Measurements from ENCODE around the gene C2orf49. TPM values are rescaled to one million over a fixed set of nuclear protein-coding genes. Genes with fewer than 3 reads are reported as not detected.

Gene C2orf49
- total RNA-seq (2021; fragmentation: NEBNext Ultra II Directional; extraction: Animal tissue kit (Norgen Biotek cat#: 25700)), result 10 to 100 TPM; 17.7 to 25.4 (median 20.0) TPM
- long read RNA-seq, full-length matches to known transcripts, result 9 of 10 reads
- long read RNA-seq, partial matches to known transcripts, result 0 of 10 reads
- long read RNA-seq, other reads (novel, unspliced or antisense), result 1 of 10 reads

DNA sequence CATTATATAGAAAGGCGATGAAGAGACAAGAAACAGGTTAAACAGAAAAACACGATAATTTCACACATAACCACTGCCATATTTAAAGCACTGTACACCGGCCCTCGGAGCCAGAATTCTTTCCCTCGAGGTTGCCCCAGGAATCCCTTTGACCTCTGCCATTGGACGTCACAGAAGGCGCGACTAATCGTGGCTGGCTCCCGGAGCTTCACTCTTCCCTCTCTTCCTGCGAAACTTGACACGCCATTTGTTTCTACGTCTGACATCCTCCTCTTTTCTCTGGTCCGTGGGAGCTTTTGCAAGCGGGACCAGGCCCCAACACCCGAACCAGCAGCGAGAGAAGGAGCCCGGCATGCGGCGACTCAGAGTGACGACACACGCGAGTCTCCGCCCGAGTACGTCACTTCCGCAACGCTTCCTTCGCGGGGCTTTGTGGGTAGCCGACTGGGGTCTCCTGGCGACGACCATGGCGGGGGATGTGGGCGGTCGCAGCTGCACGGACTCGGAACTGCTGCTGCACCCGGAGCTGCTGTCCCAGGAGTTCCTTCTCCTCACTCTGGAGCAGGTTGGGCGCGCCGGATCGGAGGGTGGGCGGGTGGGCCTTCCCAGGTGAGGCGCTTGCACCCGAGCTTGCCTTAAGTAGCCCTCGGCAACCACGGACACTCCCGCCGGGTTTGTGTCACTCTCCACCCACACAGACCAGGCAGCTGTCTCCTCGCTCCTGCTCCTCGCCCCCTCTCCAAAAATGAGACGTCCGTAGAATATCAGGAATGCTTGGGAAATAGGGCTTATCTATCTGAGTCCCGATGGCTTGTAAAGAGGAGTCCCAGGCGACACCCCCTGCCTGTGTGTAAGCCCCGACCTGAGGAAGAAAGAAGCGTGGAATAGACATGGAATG lies at the start of gene C2orf49:
Gene C2orf49, plus strand, starts transcription at position 419 of the 898 bp plus-strand sequence. Its CDS starts 48 bp downstream, at position 467.
- peak; percentile 65 for DNase-seq
- Mint-ChIP-seq H3K36me3 (ENCODE audit: low read depth) (peaks cover 13% of the 10 kb centered on the region; the same call in 1 of the 2 replicates), H3K4me3 (peak within 1 kb of the TSS; percentile 96), H3K9me3 (no peaks in the 10 kb centered on the region), H3K27ac (peak within 1 kb of the TSS; percentile 100), H3K27me3 (ENCODE audit: insufficient read depth) (no peaks in the 10 kb centered on the region), H3K4me1 (ENCODE audit: low read depth) (peaks cover 26% of the 10 kb centered on the region)
- TF ChIP-seq, protein P1, sequence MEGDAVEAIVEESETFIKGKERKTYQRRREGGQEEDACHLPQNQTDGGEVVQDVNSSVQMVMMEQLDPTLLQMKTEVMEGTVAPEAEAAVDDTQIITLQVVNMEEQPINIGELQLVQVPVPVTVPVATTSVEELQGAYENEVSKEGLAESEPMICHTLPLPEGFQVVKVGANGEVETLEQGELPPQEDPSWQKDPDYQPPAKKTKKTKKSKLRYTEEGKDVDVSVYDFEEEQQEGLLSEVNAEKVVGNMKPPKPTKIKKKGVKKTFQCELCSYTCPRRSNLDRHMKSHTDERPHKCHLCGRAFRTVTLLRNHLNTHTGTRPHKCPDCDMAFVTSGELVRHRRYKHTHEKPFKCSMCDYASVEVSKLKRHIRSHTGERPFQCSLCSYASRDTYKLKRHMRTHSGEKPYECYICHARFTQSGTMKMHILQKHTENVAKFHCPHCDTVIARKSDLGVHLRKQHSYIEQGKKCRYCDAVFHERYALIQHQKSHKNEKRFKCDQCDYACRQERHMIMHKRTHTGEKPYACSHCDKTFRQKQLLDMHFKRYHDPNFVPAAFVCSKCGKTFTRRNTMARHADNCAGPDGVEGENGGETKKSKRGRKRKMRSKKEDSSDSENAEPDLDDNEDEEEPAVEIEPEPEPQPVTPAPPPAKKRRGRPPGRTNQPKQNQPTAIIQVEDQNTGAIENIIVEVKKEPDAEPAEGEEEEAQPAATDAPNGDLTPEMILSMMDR (IDR thresholded peaks at IDR 0.05), result no peak

DNA sequence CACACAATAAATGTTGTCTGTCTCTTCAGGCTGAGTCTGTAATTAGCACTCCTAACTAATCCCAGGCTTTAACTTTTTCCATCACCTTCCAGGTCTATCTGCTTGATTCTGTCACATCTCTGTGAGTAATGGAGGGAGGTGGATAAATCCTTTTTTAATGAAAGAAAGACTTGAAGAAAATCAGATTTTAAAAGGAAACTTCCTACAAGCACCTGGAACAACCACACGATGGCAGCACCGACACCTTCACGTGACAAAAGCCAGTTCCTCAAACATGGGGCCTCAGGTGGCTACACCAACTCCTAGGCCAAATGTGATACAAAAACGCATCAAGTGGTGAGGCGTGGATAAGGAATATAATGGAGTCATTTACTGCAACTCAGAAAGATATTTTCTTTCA lies 49.6 kb upstream of the C2orf49 start:
- DNase-seq, result peak; percentile 15
- no peak overlapping the region for H3K27ac Mint-ChIP-seq

DNA sequence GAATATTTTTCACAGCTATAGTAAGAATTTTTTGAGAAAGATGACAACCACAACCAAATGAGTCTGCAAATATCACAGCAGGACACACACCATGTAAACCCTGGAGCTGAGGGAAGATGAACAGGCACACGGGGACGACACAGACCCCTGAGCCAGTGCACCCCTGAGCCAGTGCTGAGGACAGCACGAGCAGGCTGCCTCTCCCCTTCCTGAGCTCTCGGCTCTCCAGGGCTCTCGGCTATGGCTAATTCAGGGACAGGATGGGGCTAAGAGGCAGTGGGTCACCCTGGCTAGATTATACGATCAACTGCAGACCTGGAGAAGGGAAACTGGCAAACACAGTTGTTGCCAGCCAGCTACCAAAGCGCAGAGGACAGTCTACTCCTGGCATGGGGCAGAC lies 49.2 kb upstream of the C2orf49 start:
- TF ChIP-seq, protein P1 (IDR thresholded peaks at IDR 0.05), result no peak
- Mint-ChIP-seq H3K36me3 (ENCODE audit: low read depth) (peaks cover 10% of the 10 kb centered on the region), H3K4me3 (no peak overlapping the region), H3K27me3 (ENCODE audit: insufficient read depth) (no peaks in the 10 kb centered on the region), H3K4me1 (ENCODE audit: low read depth) (peaks cover 13% of the 10 kb centered on the region), H3K9me3 (no peaks in the 10 kb centered on the region), H3K27ac (no peak overlapping the region)
- no peak for DNase-seq

More for the DNA sequence above, 49.6 kb upstream of the C2orf49 start:
- Mint-ChIP-seq H3K4me3 (no peak overlapping the region), H3K36me3 (ENCODE audit: low read depth) (peaks cover 10% of the 10 kb centered on the region), H3K9me3 (no peaks in the 10 kb centered on the region), H3K27me3 (ENCODE audit: insufficient read depth) (no peaks in the 10 kb centered on the region; the same call in 1 of the 2 replicates), H3K4me1 (ENCODE audit: low read depth) (peaks cover 13% of the 10 kb centered on the region)
- TF ChIP-seq, protein P1 (IDR thresholded peaks at IDR 0.05), result peak; percentile 72

DNA sequence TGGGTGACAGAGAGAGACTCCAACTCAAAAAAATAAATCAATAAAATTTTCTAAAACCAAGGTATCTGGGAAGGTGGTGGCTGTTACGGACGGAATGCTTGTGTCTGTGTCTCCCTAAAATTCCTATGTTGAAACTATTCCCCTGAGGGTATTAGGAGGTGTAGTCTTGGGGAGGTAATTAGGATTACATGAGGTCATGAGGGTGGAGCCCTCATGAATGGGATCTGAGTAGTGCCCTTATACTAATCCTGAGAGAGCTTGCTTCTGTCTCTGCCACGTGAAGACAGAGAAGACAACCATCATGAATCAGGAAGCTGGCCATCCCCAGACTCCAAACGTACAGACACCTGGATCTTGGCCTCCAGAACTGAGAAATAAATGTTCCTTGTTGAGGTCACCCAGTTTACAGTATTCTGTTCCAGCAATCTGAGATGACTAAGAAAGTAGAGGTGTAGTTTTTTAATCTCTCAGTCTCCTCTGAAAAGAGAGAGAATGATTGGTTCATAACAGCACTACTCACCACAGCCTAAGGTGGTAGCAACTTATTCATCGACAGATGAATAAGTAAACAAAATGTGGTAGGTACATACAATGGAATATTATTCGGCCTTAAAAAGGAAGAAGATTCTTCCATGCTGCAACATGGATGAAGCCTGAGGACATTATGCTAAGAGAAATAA lies 46.2 kb upstream of the C2orf49 start:
- Mint-ChIP-seq H3K36me3 (ENCODE audit: low read depth) (peaks cover 10% of the 10 kb centered on the region), H3K27ac (no peak overlapping the region; the same call in 1 of the 2 replicates), H3K27me3 (ENCODE audit: insufficient read depth) (no peaks in the 10 kb centered on the region)

DNA sequence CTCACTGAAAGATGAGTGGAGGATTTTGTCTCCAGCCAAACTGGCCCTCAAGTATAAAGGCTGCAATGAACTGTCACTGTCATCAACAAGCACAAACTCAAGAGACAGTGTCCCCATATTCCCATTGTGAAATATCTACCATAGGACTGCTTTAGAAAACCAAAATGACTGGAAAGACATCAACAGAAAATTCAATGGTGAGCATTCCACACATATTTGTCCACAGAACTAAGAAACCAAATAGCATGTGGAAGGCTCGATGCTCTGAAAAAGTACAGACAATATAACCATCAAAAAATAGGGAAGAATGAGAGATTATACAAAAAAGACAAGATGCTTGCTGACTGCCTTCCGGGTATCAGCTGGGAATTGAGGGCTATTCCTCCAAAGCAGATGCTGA lies 45.4 kb upstream of the C2orf49 start:
- H3K4me3 Mint-ChIP-seq, result no peak overlapping the region
- no peaks in the 10 kb centered on the region for H3K9me3 Mint-ChIP-seq
- H3K27ac Mint-ChIP-seq, result peak overlapping the region; percentile 23; the same call in 1 of the 2 replicates
- H3K36me3 Mint-ChIP-seq (ENCODE audit: low read depth), result peaks cover 12% of the 10 kb centered on the region
- TF ChIP-seq, protein P1 (IDR thresholded peaks at IDR 0.05), result no peak
- peak; percentile 2 for DNase-seq
- no peaks in the 10 kb centered on the region for H3K27me3 Mint-ChIP-seq (ENCODE audit: insufficient read depth)
- H3K4me1 Mint-ChIP-seq (ENCODE audit: low read depth), result peaks cover 13% of the 10 kb centered on the region

More for the DNA sequence above, 46.2 kb upstream of the C2orf49 start:
- no peak for DNase-seq
- H3K9me3 Mint-ChIP-seq, result no peaks in the 10 kb centered on the region
- H3K4me1 Mint-ChIP-seq (ENCODE audit: low read depth), result peaks cover 13% of the 10 kb centered on the region
- no peak overlapping the region for H3K4me3 Mint-ChIP-seq
- TF ChIP-seq, protein P1 (IDR thresholded peaks at IDR 0.05), result no peak

All from HFFc6 (cell line).